B cell (primary cell): ENCODE measurements around the gene MRPS12. TPM values are rescaled to one million over a fixed set of nuclear protein-coding genes. Genes with fewer than 3 reads are reported as not detected.

Experiments
- ATAC-seq: fragments of 200-7000 bp; cut with Tn5 transposase; one replicate; pipeline ENCODE4 v1.10.0; 2021; ENCODE audit warnings: low read depth, mild to moderate bottlenecking, moderate number of reproducible peaks, moderate library complexity
- CTCF ChIA-PET: fragments of 350-600 bp; sonication (Branson Sonifier 250); formaldehyde crosslinking; loops from one replicate; lab custom pipeline; 2021; ENCODE audit warnings: antibody characterized with exemption, inconsistent platforms; lab: Charles Lee
- POLR2A ChIA-PET: fragments of 350-600 bp; sonication (Branson Sonifier 250); formaldehyde crosslinking; loops from one replicate; lab custom pipeline; 2021; ENCODE audit warnings: antibody characterized with exemption; lab: Charles Lee
- DNase-seq: peaks from one replicate; pipeline ENCODE4 v3.0.0; 2013
- H2AFZ ChIP-seq: 2 replicates; pipeline ENCODE4 v1.6.1; 2012; ENCODE audit warnings: mild to moderate bottlenecking, low read depth, low read length; ENCODE audit not compliant: insufficient read depth, poor library complexity, severe bottlenecking
- H3K27ac ChIP-seq, 2 donors: 1 replicate in 1 of 2; 2 replicates in 1 of 2; pipeline ENCODE4 v1.5.1; 2012 to 2013; ENCODE audit warnings: low read length in 2 of 2, mild to moderate bottlenecking in 2 of 2, moderate library complexity in 1 of 2
- H3K27me3 ChIP-seq, 4 experiments: fragments of 200-600 bp in 1 of 4; sonication (generic) in 1 of 4; replicated peaks in 1 of 4; 1 replicate in 2 of 4; 2 replicates in 2 of 4; pipeline versions ENCODE4 v1.6.1 to v1.7.0; 2013 to 2016; ENCODE audit warnings: low read length in 3 of 4, mild to moderate bottlenecking in 2 of 4, mixed read lengths in 1 of 4, moderate library complexity in 1 of 4; ENCODE audit not compliant: insufficient read depth in 4 of 4, control insufficient read depth in 3 of 4; ENCODE audit errors: control extremely low read depth in 1 of 4
- H3K36me3 ChIP-seq, 2 experiments: replicated peaks in 1 of 2; 1 replicate in 1 of 2; 2 replicates in 1 of 2; pipeline versions ENCODE4 v1.6.1 to v1.7.1; 2013; ENCODE audit warnings: low read length in 1 of 2; ENCODE audit not compliant: insufficient read depth in 2 of 2, control insufficient read depth in 1 of 2; ENCODE audit errors: control extremely low read depth in 1 of 2, extremely low read depth in 1 of 2
- H3K4me1 ChIP-seq, 2 donors: fragments of 200-600 bp in 1 of 2; sonication (generic) in 1 of 2; 1 replicate in 1 of 2; 2 replicates in 1 of 2; pipeline versions ENCODE4 v1.5.1 to v1.6.1; 2013 to 2017; ENCODE audit warnings: low read length in 2 of 2; ENCODE audit not compliant: control insufficient read depth in 2 of 2, insufficient read depth in 2 of 2
- H3K4me2 ChIP-seq: replicated peaks from 2 replicates; pipeline ENCODE3; 2012; ENCODE audit warnings: mild to moderate bottlenecking, low read depth, low read length; ENCODE audit not compliant: poor library complexity, severe bottlenecking
- H3K4me3 ChIP-seq, 5 experiments: fragments of 200-600 bp in 1 of 5; sonication (generic) in 1 of 5; 1 replicate in 3 of 5; 2 replicates in 2 of 5; pipeline versions ENCODE4 v1.5.1 to v1.7.0; 2011 to 2016; ENCODE audit warnings: low read length in 4 of 5, mild to moderate bottlenecking in 4 of 5, low read depth in 2 of 5, control low read depth in 1 of 5, moderate library complexity in 1 of 5; ENCODE audit not compliant: insufficient read depth in 1 of 5; ENCODE audit errors: control extremely low read depth in 1 of 5, extremely low read depth in 1 of 5
- H3K79me2 ChIP-seq: fragments of 200-600 bp; sonication (generic); one replicate; pipeline ENCODE4 v1.6.0; 2016; ENCODE audit warnings: low read length; ENCODE audit not compliant: control insufficient read depth, insufficient read depth
- H3K9ac ChIP-seq: fragments of 200-600 bp; sonication (generic); 2 replicates; pipeline ENCODE4 v1.6.1; 2017; ENCODE audit warnings: mild to moderate bottlenecking, low read length, moderate library complexity
- H3K9me3 ChIP-seq, 3 donors: one replicate each; pipeline versions ENCODE4 v1.6.1 to v1.7.1; 2013; ENCODE audit warnings: low read length in 2 of 3; ENCODE audit not compliant: control insufficient read depth in 2 of 3, insufficient read depth in 1 of 3; ENCODE audit errors: control extremely low read depth in 1 of 3
- H4K20me1 ChIP-seq: 2 replicates; pipeline ENCODE4 v1.6.0; 2012; ENCODE audit warnings: mild to moderate bottlenecking, low read length; ENCODE audit not compliant: insufficient read depth, control insufficient read depth, poor library complexity, severe bottlenecking
- H3K27ac Mint-ChIP-seq: one replicate; pipeline ENCODE4 v1.8.0; 2021; ENCODE audit warnings: mixed read lengths
- H3K27me3 Mint-ChIP-seq: one replicate; pipeline ENCODE4 v1.8.0; 2021; ENCODE audit warnings: mixed read lengths
- H3K4me1 Mint-ChIP-seq: one replicate; pipeline ENCODE4 v1.8.0; 2021; ENCODE audit warnings: mixed read lengths
- H3K4me3 Mint-ChIP-seq: one replicate; pipeline ENCODE4 v1.8.0; 2021; ENCODE audit warnings: mixed read lengths
- H3K9me3 Mint-ChIP-seq: one replicate; pipeline ENCODE4 v1.8.0; 2022; ENCODE audit warnings: mixed read lengths; ENCODE audit not compliant: insufficient read depth
- EZH2 ChIP-seq: IDR thresholded peaks from 2 replicates; pipeline ENCODE4 v1.6.1; 2012; ENCODE audit warnings: borderline replicate concordance, low read depth, mild to moderate bottlenecking, moderate library complexity, low read length; ENCODE audit not compliant: insufficient read depth, poor library complexity, severe bottlenecking
- WGBS: methylation state at CpG from one replicate; pipeline ENCODE4 v1.1.5; 2013; ENCODE audit warnings: missing lambda C conversion rate; ENCODE audit not compliant: insufficient coverage; 5-methylcytosine and 5-hydroxymethylcytosine counted together
- intact Hi-C: fragments of 100-400 bp; cut with micrococcal nuclease; formaldehyde crosslinking; loops from one replicate; pipeline ENCODE4 v1.10.0; 2022
- polyA plus RNA-seq: library from polyadenylated mRNA; depleted of rRNA; stranded (reverse); fragments of >200 nt; gene quantifications from 2 replicates; pipeline ENCODE4 v1.2.3, GENCODE V29; 2012
- total RNA-seq, 2 donors: library from RNA; stranded (reverse); fragments of 120-200 nt in 1 of 2; gene quantifications; 1 replicate in 1 of 2; 2 replicates in 1 of 2; pipeline versions ENCODE4 v1.2.3 to v1.2.4, GENCODE V29; 2013 to 2022
- TF ChIP-seq, protein P1 (sequence below): fragments of 200-600 bp; IDR thresholded peaks from one replicate; pipeline ENCODE4 v1.8.0; 2022; ENCODE audit warnings: antibody characterized with exemption, mild to moderate bottlenecking

Gene MRPS12
- total and polyA plus RNA-seq, 2 donors (not counting 1 experiment from before 2014, with no cell fraction given) = 27.0 to 30.3 TPM

DNA sequence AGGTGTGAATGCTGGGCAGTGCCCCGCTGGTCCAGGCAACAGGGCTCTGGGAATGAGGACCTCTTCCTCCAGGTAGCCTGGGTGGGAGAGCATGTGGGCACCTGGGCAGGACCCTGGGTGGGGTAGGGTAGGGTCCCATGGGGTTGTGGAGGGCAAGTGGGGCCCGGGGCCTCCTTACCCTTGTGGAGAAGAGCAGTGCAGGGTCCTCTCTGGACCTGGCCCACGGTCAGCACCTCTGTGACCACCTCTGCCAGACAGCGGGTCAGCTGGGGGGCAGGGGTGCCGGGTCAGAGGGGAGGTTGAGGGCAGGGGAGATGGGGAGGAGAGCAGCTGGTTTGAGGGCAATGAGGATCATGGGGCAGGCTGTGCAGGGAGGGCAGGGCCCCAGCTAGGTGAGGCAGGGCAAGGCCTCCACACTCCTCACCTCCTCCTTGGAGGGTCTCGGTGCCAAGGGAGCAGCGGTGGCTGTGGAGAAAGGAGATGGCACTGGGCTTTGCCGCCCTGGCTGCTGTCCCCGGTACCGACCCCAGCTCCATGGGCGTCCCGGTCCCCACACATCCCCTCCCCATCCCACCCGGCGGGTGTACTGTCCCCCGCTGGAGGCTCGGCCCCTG, 19.2 kb upstream of the MRPS12 start:
- ATAC-seq (no peak), DNase-seq (no peak)
- Histone ChIP-seq H4K20me1 (no peaks in the 10 kb centered on the region), H3K9me3 (no peaks in the 10 kb centered on the region), H3K36me3 (peaks cover 0 to 16% of the 10 kb centered on the region in 2 experiments), H3K4me1 (no peaks in the 10 kb centered on the region), H3K4me2 (no peak overlapping the region), H3K4me3 (no peak overlapping the region), H3K79me2 (no peaks in the 10 kb centered on the region), H3K27ac (no peak overlapping the region), H3K9ac (no peak overlapping the region), H2AFZ (no peak overlapping the region), H3K27me3 (peaks cover 0 to 2% (median 0%) of the 10 kb centered on the region in 4 experiments)
- TF ChIP-seq, protein P1, sequence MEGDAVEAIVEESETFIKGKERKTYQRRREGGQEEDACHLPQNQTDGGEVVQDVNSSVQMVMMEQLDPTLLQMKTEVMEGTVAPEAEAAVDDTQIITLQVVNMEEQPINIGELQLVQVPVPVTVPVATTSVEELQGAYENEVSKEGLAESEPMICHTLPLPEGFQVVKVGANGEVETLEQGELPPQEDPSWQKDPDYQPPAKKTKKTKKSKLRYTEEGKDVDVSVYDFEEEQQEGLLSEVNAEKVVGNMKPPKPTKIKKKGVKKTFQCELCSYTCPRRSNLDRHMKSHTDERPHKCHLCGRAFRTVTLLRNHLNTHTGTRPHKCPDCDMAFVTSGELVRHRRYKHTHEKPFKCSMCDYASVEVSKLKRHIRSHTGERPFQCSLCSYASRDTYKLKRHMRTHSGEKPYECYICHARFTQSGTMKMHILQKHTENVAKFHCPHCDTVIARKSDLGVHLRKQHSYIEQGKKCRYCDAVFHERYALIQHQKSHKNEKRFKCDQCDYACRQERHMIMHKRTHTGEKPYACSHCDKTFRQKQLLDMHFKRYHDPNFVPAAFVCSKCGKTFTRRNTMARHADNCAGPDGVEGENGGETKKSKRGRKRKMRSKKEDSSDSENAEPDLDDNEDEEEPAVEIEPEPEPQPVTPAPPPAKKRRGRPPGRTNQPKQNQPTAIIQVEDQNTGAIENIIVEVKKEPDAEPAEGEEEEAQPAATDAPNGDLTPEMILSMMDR = no peak
- TF ChIP-seq EZH2 = no peak
- Mint-ChIP-seq H3K27me3 (no peaks in the 10 kb centered on the region), H3K27ac (no peak overlapping the region), H3K4me1 (no peaks in the 10 kb centered on the region), H3K4me3 (no peak overlapping the region), H3K9me3 (no peaks in the 10 kb centered on the region)
- POLR2A ChIA-PET = no interaction called here
- 79% methylated on average over 14 of the region's 16 CpGs for WGBS
- intact Hi-C loops = no loop called here
- CTCF ChIA-PET = no interaction called here

DNA sequence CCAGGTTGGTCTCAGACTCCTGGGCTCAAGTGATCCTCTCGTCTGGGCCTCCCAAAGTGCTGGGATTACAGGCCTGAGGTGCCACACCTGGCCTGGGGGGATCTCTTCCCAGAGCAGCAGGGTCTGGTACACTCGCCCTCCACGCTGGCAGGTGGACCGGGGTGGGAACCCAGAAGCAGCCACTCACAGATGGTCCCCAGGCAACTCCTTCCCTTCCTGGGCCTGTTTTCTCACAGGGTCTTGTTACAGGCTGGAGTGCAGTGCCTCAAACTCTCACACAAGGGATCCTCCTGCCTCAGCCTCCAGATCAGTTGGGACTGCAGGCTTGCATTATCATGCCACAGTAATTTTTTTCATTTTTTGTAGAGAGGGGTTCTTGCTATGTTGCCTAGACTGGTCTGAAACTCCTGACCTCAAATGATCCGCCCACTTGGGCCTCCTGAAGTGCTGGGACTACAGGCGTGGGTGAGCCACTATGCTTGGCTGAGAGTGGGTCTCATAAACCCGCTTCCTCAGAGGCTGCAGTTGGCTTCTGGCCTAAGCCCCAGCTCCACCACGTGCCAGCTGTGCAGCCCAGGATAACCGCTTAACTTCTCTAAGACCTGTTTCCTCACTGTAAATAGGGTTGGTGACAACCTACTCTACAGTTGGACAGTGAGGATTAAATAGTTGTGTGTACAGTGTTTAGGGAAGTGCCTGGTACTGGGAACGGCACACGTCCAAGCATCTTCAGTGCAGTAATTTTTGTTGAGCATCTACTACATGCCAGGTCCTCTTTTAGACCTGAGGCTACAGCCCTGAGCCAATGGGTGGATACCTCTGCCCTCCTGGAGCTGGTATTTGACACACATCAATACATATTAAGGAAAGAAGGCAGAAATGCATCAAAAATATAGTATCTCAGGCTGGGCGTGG, 17.9 kb upstream of the MRPS12 start:
- intact Hi-C loops = no loop called here
- Histone ChIP-seq H3K4me2 (no peak overlapping the region), H3K27me3 (peaks cover 0 to 2% (median 0%) of the 10 kb centered on the region in 4 experiments), H3K9me3 (no peaks in the 10 kb centered on the region), H4K20me1 (no peaks in the 10 kb centered on the region), H3K4me1 (no peaks in the 10 kb centered on the region), H3K27ac (no peak overlapping the region), H3K9ac (no peak overlapping the region), H3K36me3 (peaks cover 0 to 6% of the 10 kb centered on the region in 2 experiments), H3K4me3 (no peak overlapping the region), H3K79me2 (no peaks in the 10 kb centered on the region), H2AFZ (no peak overlapping the region)
- Mint-ChIP-seq H3K4me3 (no peak overlapping the region), H3K4me1 (no peaks in the 10 kb centered on the region), H3K27me3 (no peaks in the 10 kb centered on the region), H3K27ac (no peak overlapping the region), H3K9me3 (no peaks in the 10 kb centered on the region)
- ChIA-PET CTCF (no interaction called here), POLR2A (no interaction called here)
- no peak for DNase-seq
- ATAC-seq = no peak
- WGBS = 76% methylated on average over 9 of the region's 12 CpGs
- TF ChIP-seq EZH2 = no peak
- TF ChIP-seq, protein P1 = no peak
